Stimulated activated CD8-positive, alpha-beta memory T cell treated with anti-CD3 and anti-CD28 coated beads, Interleukin-12 subunit alpha, Interleukin-12 subunit beta, amount 100 ng/mL, for 24 hours (primary cell): ENCODE data around the gene POLR3GL.
"Not testable (repeated sequence)": the region's sequence is repeated elsewhere in the genome, so short reads cannot be mapped to it uniquely, and the experiment has no call there.

Source experiments
- DNase-seq: peaks from one replicate; pipeline ENCODE4 v3.0.0-alpha.2; 2020; ENCODE audit errors: extremely low read depth

Gene POLR3GL

GRCh38 chr1:145964328-145965118, at the start of gene POLR3GL, which contains the start of gene ANKRD34A:
POLR3GL (plus strand) TSS chr1:145964690; CDS start chr1:145974866, 10,176 bp downstream.
ANKRD34A (minus strand) TSS chr1:145964575; CDS start chr1:145961759, 2,816 bp downstream.
- peak; percentile 69 for DNase-seq

- DNase-seq = no peak
These were observed 47.7 kb upstream of the POLR3GL start for GRCh38 chr1:145916745-145917144.

- DNase-seq = no peak
These were observed 46.9 kb upstream of the POLR3GL start for GRCh38 chr1:145917595-145917994.

GRCh38 chr1:145918144-145918991, 46.1 kb upstream of the POLR3GL start, which contains the start of gene PEX11B:
PEX11B (minus strand) TSS chr1:145918717; CDS start chr1:145918688, 29 bp downstream.
- peak; percentile 82 for DNase-seq

GRCh38 chr1:145918992-145919939, 45.2 kb upstream of the POLR3GL start:
- DNase-seq = no peak

GRCh38 chr1:145920297-145920696, 44.2 kb upstream of the POLR3GL start:
- not testable (repeated sequence) for DNase-seq

- no peak for DNase-seq
These were observed 42.2 kb upstream of the POLR3GL start for GRCh38 chr1:145922266-145922665.

GRCh38 chr1:145926686-145927062, 37.8 kb upstream of the POLR3GL start:
- DNase-seq = peak; percentile 19

- peak; percentile 78 for DNase-seq
These were observed 37.2 kb upstream of the POLR3GL start, which contains the start of gene RBM8A for GRCh38 chr1:145927063-145927886. RBM8A (minus strand) TSS chr1:145927484; CDS start chr1:145927426, 58 bp downstream.

- DNase-seq = no peak
These were observed 36.4 kb upstream of the POLR3GL start for GRCh38 chr1:145927916-145928643.

GRCh38 chr1:145932522-145933009, 31.9 kb upstream of the POLR3GL start:
- not testable (repeated sequence) for DNase-seq

- DNase-seq = no peak
These were observed 28.8 kb upstream of the POLR3GL start for GRCh38 chr1:145935708-145936107.

GRCh38 chr1:145936247-145936646, 28.2 kb upstream of the POLR3GL start:
- DNase-seq = no peak

GRCh38 chr1:145937436-145937835, 27.1 kb upstream of the POLR3GL start:
- DNase-seq = no peak

- DNase-seq = no peak
These were observed 22.1 kb upstream of the POLR3GL start for GRCh38 chr1:145942405-145942804.

GRCh38 chr1:145942871-145943270, 21.6 kb upstream of the POLR3GL start:
- DNase-seq = no peak

- DNase-seq = no peak
These were observed 20.0 kb upstream of the POLR3GL start for GRCh38 chr1:145944532-145944931.

GRCh38 chr1:145946477-145946986, 18.0 kb upstream of the POLR3GL start:
- DNase-seq = no peak

- no peak for DNase-seq
These were observed 16.9 kb upstream of the POLR3GL start for GRCh38 chr1:145947551-145947950.
